BJ (cell line): ENCODE measurements around the gene CTNNA2. TPM values are rescaled to one million over a fixed set of nuclear protein-coding genes. Genes with fewer than 3 reads are reported as not detected.

Experiments
- CTCF ChIA-PET: fragments of 350-600 bp; formaldehyde crosslinking; extraction: SDS; loops from one replicate; lab custom pipeline; 2021; ENCODE audit warnings: antibody characterized with exemption, inconsistent platforms; lab: Yijun Ruan, JAX
- POLR2A ChIA-PET: fragments of 300-600 bp; sonication (Branson Sonifier 250); formaldehyde crosslinking; extraction: SDS; loops from one replicate; lab custom pipeline; 2021; ENCODE audit warnings: antibody characterized with exemption; lab: Charles Lee
- DNase-seq: peaks from one replicate; pipeline ENCODE4 v3.0.0-alpha.2; 2011; ENCODE audit warnings: low read depth
- H3K27me3 ChIP-seq: 2 replicates; pipeline ENCODE4 v1.6.0; 2011; ENCODE audit warnings: low read length; ENCODE audit not compliant: control insufficient read depth, insufficient read depth
- H3K36me3 ChIP-seq: 2 replicates; pipeline ENCODE4 v1.5.1; 2011; ENCODE audit warnings: low read length; ENCODE audit not compliant: control insufficient read depth, insufficient read depth
- H3K4me3 ChIP-seq: 2 replicates; pipeline ENCODE4 v1.5.1; 2011; ENCODE audit warnings: low read depth, mild to moderate bottlenecking, control low read depth, low read length
- CTCF ChIP-seq: IDR thresholded peaks from 2 replicates; pipeline ENCODE4 v1.5.1; 2011; ENCODE audit warnings: low read depth, mild to moderate bottlenecking, control low read depth, inconsistent platforms, low read length, moderate library complexity; ENCODE audit not compliant: insufficient read depth
- polyA plus RNA-seq: library from polyadenylated mRNA; depleted of rRNA; stranded (reverse); fragments of >200 nt; gene quantifications from 2 replicates; pipeline ENCODE4 v1.2.3, GENCODE V29; 2011

Gene CTNNA2
- polyA plus RNA-seq, 1 experiment: not detected

DNA sequence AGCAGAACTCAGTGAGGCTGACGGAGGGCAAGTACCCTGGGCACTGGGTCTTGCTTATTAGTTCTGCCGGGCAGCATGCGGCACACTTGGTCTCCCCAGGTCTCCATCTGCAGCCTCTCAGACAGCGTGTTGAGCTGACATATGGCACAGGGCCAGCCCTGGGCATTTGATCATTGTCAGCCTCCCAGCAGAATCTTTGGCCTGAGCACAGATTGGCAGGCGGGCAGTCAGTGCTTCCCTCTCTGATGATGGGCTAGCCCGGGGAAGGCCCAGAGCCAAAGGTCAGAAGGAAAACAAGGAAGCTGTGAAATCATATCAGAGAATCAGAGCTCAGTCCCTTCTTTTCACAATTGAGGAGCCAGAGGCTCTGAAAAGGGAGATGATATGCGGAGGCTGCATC lies 941.8 kb downstream of the CTNNA2 start:
- Histone ChIP-seq H3K27me3 (no peaks in the 10 kb centered on the region), H3K4me3 (no peak overlapping the region), H3K36me3 (no peaks in the 10 kb centered on the region)
- ChIA-PET CTCF (interaction anchor here (0.8 kb wide), 1 partner anchor 8 kb away, joined by 3 read pairs; no protein-coding TSS in a partner anchor), POLR2A (no interaction called here)
- no peak for DNase-seq
- TF ChIP-seq CTCF: no peak

- POLR2A ChIA-PET: no interaction called here
- TF ChIP-seq CTCF: no peak
- CTCF ChIA-PET: no interaction called here
- Histone ChIP-seq H3K27me3 (no peaks in the 10 kb centered on the region), H3K36me3 (no peaks in the 10 kb centered on the region), H3K4me3 (no peak overlapping the region)
- DNase-seq: no peak
These were observed 946.2 kb downstream of the CTNNA2 start for GRCh38 chr2:80459028-80459427.

DNA sequence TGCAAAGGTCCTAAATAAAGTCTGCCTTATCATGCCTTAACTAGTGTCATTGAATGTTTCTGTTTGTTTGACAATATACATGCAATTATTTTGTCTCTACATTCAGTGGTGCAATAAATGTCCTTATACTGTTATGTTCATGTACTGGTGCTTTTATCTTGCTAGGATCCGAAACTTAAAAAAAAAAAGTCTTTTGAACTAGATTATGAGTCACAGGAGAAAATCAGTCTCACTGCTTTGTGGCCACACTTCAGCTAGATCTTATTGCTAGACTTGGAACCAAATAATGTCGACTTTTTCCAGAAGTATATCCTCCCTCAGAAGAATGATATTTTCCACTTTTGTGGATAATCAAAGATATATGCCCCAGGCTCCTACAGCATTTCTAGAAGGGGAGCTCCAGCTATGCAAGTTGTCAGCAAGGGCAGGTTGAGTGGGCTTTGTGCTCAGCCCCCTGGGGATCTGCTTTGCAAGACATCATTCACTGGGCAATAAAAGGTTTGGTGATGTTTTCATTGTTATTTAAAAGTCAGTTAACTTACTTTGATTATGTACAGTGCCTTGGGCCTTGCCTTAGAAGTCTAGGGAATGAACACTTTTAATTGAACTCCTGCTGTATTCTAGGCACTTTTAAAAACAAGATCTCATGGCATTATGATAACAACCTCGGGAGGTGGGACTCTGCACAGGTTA lies 948.8 kb downstream of the CTNNA2 start:
- DNase-seq: no peak
- CTCF ChIA-PET: interaction anchor here (0.6 kb wide), 1 partner anchor 274 kb away, joined by 3 read pairs; no protein-coding TSS in a partner anchor

GRCh38 chr2:80462654-80463053 lies 949.8 kb downstream of the CTNNA2 start:
- TF ChIP-seq CTCF: no peak
- POLR2A ChIA-PET: no interaction called here
- Histone ChIP-seq H3K27me3 (no peaks in the 10 kb centered on the region), H3K36me3 (no peaks in the 10 kb centered on the region), H3K4me3 (no peak overlapping the region)
- CTCF ChIA-PET: no interaction called here
- no peak for DNase-seq

More for the DNA sequence above, 948.8 kb downstream of the CTNNA2 start:
- Histone ChIP-seq H3K27me3 (no peaks in the 10 kb centered on the region), H3K36me3 (no peaks in the 10 kb centered on the region), H3K4me3 (no peak overlapping the region)
- no peak for TF ChIP-seq CTCF
- POLR2A ChIA-PET: no interaction called here

GRCh38 chr2:80464275-80464674 lies 951.4 kb downstream of the CTNNA2 start:
- ChIA-PET POLR2A (no interaction called here), CTCF (no interaction called here)
- DNase-seq: no peak
- Histone ChIP-seq H3K4me3 (no peak overlapping the region), H3K27me3 (no peaks in the 10 kb centered on the region), H3K36me3 (no peaks in the 10 kb centered on the region)
- no peak for TF ChIP-seq CTCF
